CD4-positive, alpha-beta T cell treated with Interleukin-1 beta for 1 hour (primary cell): Measurements from ENCODE around the gene VPS35L.

Experiments used
- DNase-seq, 2 donors: peaks; one replicate each; pipeline ENCODE4 v3.0.0-alpha.2; 2020 to 2022

VPS35L gene

DNA sequence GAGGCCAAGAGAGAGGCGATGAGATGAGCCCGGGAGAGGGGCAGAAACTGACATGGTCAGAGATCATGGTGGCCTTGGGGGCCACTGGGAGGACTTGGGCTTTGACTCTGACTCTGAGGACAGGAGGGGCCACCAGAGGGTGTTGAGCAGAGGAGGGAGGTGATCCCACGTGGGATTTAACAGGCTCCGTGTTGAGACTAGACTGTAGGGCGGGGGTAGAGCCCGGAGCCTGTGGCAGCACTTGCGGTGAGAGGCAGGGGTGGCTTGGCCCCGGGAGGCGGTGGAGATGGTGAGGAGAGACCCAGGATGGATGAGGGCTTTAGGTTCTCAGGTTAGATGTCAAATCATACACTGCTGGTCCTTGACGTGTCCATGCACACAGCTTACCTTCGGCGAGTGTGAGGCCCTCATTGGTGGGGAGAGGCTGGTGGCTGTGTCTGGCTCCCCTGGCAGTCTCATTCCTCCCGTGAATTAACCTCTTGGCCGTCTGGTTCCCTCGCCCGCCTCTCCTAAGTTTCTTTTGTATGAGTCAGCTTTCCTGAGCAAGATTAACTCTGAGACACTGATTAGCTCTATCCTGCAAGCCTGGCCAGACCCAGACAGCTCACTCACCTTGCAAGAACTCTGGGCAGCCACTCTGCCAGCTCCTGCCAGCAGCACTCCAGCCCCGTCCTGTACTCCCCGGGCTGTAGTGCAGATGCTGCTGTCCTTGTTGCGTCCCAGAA lies 39.7 kb downstream of the VPS35L start:
- DNase-seq = no peak

GRCh38 chr16:19598805-19599510 lies 43.5 kb downstream of the VPS35L start:
- no peak for DNase-seq

DNA sequence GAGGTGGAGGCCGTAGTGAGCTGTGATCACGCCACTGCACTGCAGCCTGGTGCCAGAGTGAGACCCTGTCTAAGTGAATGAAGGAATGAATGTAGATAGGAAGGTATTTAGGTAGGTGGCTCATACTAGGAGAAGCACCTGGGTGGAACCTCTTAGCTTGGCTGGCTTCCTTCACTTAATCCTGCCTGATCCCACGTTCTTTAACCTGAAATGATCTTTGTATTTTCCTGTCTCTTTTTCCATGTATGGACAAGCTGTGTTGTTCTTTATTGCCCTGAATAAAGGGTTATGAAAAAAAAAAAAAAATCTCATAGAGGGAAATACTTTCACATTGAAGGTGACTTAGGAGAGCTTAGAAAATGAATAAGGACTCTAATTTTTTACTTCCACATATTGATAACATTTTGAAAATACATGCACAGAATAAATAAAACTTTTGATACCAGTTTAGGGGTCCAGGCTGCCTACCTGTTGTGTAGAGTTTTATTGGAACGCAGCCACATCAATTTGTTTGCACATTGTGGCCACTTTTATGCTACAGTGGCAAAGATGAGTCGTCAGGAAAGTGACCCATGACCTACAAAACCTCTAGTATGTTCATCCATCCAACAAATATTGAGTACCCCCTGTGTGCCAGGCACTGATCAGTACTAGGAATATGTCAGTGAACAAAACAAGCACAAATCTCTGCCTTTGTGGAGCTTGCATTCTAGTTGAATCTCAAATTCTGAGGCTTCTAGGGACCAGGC lies 44.6 kb downstream of the VPS35L start:
- no peak for DNase-seq

DNA sequence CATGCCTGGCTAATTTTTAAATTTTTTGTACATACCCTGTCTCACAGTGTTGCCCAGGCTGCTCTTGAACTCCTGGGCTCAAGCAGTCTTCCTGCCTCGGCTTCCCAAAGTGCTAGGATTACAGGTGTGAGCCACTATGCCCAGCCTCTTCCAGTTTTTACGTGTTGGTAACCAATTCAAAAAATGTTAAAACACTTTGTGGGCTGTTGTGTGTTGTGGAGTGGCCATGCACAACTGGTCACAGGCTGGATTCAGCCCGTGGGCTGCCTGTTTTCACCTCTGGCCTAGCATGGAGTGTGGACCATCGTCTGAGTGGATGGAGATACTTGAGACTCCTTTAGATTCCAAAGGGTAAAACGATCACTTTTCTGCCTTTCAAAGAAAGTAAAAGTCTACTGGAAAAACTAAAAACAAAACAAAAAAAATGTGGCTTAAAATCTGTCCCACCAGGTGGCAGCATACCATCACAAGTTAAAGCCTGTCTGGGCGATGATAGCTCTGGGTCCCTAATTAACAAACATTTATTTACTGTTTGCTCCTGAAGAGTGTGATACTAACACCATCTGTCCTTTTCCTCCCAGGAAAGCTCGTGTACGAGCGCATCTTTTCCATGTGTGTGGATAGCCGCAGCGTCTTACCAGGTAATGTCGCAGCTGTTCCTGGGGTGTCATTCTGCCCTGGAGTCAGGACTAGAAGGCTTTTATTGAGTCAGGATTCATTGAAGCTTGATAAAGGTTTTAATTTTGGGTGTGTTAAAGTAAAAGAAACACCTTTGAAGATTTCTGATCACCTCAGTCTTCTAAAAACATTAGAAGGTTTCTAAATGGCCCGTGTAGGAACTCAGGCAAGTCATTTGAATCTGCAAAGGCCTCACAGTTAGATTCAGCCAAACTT lies 45.8 kb downstream of the VPS35L start:
- DNase-seq = peak in 1 of 2 donors; percentile 39

- DNase-seq = no peak
These were observed 49.4 kb downstream of the VPS35L start for GRCh38 chr16:19604911-19605310.

DNA sequence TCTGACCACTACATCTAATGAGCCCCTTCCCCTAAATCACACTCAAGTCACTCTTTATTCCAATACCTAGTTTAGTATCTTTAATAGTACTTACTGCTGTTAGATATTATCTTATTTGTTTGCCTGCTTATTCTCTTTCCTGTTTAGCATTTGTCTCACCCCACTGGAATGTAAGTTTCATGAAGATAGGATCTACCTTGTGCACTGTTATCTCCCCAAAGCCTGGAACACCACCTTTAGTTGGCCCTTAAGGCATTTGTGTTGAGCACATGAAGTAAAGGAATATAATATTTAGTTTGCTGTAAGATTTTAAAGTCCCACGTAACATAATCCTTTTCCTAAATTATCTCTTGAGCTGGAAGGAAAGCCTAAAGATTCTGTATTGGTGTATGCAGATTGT lies 50.2 kb downstream of the VPS35L start:
- DNase-seq = no peak

- DNase-seq = no peak
These were observed 52.2 kb downstream of the VPS35L start for GRCh38 chr16:19607616-19608280.

DNA sequence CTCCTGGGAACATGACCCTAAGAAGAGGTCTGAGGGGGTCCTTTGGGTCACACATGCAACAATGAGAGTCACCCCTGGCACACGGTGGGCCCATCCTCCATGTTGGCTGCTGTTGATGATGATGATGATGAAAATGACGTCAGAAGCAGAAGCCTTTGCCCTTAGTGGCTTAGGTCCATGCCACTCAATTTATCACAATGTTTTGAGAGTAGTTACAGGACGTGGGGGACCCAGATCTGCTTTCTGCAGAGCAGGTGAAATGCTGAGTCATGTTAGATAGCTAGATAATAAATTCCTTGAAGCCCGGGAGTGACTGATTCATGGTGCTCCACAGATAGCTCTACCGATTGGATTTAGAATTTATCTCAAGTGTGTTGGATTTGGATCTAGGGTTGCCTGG lies 53.9 kb downstream of the VPS35L start:
- no peak for DNase-seq

- DNase-seq = no peak
These were observed 54.7 kb downstream of the VPS35L start for GRCh38 chr16:19610200-19610599.

DNA sequence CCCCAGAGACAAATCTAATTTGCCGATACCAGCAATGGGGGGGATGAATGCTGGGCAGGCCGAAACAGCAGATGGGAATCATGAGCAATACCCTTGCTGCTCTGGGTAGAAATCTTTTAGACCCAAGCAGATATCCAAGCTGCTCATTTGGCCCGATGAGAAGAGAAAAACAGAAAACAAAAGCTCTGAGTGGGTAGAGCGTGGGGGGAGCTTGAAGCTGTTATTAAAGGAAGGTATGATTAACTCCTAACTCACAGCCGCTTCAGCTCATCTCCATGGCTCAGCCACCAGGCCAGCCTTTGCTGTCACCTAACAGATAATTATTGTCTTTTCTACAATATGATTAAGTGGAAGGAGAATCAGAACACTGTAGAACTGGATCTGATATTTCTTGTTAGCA lies 58.3 kb downstream of the VPS35L start:
- DNase-seq = no peak

GRCh38 chr16:19616241-19616640 lies 60.7 kb downstream of the VPS35L start:
- no peak for DNase-seq

DNA sequence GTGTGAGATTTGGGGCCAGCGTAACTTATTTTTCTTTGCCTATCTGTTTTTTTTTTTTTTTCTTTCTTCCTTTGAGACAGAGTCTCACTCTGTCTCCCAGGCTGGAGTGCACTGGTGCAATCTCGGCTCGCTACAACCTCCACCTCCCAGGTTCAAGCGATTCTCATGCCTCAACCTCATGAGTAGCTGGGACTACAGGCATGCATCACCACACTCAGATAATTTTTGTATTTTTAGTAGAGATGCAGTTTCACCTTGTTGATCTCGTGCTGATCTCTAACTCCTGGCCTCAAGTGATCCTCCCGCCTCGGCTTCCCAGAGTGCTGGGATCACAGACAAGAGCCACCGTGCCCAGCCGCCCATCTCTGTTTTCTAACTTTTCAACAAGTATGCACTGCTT lies 63.4 kb downstream of the VPS35L start:
- DNase-seq = no peak

DNA sequence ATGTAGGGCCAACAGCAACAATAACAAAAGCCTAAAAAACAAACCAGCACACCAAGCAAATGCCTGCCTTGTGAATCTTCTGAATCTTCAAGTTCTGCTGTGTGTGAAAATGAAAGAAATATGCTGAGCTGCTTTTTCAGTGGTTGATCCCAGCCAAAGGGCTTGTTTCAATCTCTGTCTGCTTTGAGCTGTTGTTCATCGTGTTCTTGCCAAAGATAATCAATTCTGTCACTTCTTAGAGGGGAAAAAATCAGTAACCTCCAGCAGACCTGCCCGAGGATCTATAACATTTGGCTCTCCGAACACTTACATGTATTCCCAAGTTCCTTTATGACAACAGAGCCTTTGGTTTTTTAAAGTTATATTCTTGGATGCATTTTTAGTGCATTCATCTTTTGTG lies 65.9 kb downstream of the VPS35L start:
- no peak for DNase-seq

GRCh38 chr16:19625039-19625438 lies 69.5 kb downstream of the VPS35L start:
- DNase-seq = no peak

DNA sequence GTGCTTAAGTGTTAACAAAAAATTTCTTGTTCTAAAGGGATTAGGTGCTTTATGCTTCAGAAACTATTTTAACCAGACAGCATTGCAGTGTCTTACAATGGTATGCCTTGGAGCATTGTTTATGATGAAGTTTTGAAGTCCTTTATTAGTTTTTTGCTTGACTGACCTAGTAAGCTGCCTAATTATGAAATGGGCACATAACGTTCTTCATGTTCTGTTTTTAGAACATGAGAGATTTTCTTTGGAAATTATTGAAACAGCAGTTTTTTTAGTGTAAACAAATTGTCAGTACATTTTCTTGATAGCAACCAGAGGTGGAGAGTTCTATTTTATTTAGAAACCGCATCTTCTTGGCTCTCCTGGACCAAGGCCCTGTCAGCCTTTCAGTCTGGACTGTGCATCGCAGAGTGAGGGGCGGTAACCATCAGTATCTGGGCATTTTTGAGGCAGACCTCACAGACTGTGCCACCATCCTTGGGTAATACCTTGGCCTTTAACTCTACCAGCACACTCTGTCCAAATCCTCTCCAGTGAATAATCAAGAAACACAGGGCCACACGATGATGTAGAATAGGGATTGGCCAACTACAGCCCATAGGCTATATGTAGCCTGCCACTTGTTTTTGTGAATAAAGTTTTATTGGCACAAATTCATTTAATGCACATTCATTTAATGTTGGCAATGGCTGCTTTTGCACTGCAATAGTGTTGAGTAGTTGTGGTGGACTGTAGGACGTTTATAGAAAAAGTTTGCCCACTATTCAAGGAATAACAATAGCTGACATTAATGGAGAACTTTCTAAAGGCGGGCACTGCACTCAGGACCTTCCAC lies 81.1 kb downstream of the VPS35L start:
- no peak for DNase-seq

DNA sequence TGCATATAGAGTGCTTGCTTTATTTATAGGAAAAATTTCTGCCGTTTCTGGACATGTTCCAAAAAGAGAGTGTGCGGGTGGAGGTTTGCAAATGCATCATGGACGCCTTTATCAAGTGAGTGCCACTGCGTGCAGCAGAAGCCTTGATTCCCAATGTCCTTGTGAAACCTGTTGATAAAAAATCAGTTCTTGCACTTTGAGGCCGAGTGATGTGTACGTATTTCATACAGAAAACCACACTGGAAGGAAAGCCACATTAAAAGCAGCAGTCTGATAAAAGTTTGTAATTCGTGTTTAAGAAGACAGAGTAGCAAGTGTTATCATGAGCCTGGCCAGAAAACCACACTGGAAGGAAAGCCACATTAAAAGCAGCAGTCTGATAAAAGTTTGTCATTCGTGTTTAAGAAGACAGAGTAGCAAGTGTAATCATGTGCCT lies 84.5 kb downstream of the VPS35L start:
- DNase-seq = peak in 1 of 2 donors; percentile 37

- no peak for DNase-seq
These were observed 87.0 kb downstream of the VPS35L start for GRCh38 chr16:19642501-19642900.

DNA sequence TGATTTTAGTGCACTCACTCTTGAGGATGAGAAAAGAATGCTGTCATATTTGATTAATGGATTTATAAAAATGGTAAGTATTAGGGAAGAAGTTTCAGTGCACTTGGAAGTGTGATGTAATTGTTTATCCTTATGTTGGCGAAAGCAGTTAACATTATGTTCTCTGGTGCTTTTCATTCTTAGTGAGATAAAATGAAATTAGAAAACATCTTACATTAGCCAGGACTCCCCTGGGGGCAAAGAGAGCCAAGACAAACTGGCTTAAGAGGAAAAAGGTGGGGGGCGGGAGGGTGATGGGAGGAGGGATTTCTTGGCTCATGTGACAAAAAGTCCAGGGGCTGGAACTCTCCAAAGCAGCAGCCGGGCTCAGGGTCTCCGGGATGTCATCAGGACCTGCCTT lies 89.4 kb downstream of the VPS35L start:
- DNase-seq = no peak

GRCh38 chr16:19645557-19645981 lies 90.1 kb downstream of the VPS35L start:
- no peak for DNase-seq

- DNase-seq = no peak
These were observed 94.5 kb downstream of the VPS35L start for GRCh38 chr16:19649980-19650379.

- no peak for DNase-seq
These were observed 98.6 kb downstream of the VPS35L start for GRCh38 chr16:19654147-19654546.
